HEK293T (cell line): ENCODE results near the gene DIAPH1.

Source experiments
- ARNT ChIP-seq: fragments of 450-650 bp; IDR thresholded peaks from 2 replicates; pipeline ENCODE4 v1.6.1; 2017; ENCODE audit warnings: mild to moderate bottlenecking
- SUZ12 ChIP-seq: fragments of 450-650 bp; IDR thresholded peaks from 2 replicates; pipeline ENCODE4 v1.6.1; 2016; ENCODE audit warnings: mild to moderate bottlenecking

DNA sequence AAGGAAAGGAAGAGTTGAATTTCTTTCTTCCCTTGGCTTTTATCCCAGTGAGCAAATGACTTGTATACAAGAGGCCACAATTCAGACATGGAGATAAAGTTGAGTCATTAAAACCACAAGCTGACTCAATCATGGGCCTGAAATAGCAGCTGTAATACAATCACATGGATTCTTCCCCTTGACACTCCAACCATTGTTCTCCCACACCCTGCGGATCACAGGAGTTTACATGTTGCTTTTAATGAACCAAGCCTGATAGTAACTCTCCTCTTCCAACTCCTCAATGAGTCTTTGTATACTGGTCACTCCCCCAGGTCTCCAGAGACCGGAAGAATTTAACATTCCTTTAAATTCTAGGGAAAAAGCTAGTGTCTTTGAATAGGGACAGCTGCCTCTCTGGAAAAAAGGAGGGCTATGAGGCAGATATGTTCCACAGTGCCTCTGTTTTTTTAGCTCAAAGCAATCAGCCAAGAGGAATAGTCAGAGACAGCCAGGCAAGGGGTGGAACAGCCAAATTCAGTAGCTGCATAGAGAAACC, 97.5 kb downstream of the DIAPH1 start:
- TF ChIP-seq ARNT (no peak), SUZ12 (no peak)
